OCI-LY3 (cell line): Measurements from ENCODE around the gene PPFIBP2.

Experiments used
- CTCF ChIP-seq: fragments of 200-600, 300-600 bp; sonication (generic); IDR thresholded peaks from 2 replicates; pipeline ENCODE4 v1.5.1; 2014; ENCODE audit warnings: antibody characterized with exemption, low read length, low read depth
- EZH2phosphoT487 ChIP-seq: fragments of 200-600 bp; shearing (Covaris generic); IDR thresholded peaks from 2 replicates; pipeline ENCODE4 v1.6.1; 2018; ENCODE audit warnings: antibody characterized with exemption, mixed run types, low read depth

- TF ChIP-seq CTCF (no peak), EZH2phosphoT487 (no peak)
Observed at GRCh38 chr11:7486781-7487140, 27.0 kb upstream of the PPFIBP2 start.
